ENCODE measurements around the gene CYP2D6. TPM values are rescaled to one million over a fixed set of nuclear protein-coding genes. Genes with fewer than 3 reads are reported as not detected.
A peak's percentile ranks its signal among the peaks of the same experiment; 100 is the strongest.
"Not testable (repeated sequence)": the region's sequence is repeated elsewhere in the genome, so short reads cannot be mapped to it uniquely, and the experiment has no call there.

The CYP2D6 gene
- total RNA-seq (2014; rRNA removed; shearing (Covaris generic)) = not detected in 2 replicates

GRCh38 chr22:42130639-42131431 is at the start of gene CYP2D6:
TSS of gene CYP2D6 (minus strand) at chr22:42130810. CDS start at chr22:42130791, 19 bp downstream.
- DNase-seq (ENCODE audit: low read depth) = not testable (repeated sequence)

- peak; percentile 90 for DNase-seq (ENCODE audit: low read depth)
Measured at GRCh38 chr22:42179616-42180015, 49.0 kb upstream of the CYP2D6 start.

DNA sequence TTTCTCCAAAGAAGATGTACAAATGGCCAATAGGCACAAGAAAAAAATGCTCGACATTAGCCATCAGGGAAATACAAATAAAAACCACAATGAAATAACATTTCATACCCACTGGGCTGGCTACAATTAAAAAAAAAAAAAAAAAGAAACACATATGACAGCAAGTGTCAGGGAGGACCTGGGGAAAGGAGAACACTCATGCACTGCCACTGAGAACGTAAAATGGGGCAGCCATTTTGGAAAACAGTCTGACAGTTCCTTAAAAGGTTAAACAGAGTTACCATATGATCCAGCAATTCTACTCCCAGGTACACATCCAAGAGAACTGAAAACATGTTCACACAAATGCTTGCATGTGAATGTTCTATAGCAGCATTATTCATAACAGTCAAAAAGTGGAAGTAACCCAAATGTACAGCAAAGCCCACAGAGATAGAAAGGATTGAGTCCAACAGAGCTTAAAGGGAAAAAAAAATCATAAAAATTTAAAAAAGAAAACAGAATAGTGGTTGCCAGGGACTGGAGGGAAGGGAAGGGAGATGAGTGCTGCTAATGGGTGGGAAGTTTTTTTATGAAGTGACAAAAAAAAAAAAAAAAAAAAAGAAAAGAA is 48.4 kb upstream of the CYP2D6 start:
- no peak for DNase-seq (ENCODE audit: low read depth)

DNA sequence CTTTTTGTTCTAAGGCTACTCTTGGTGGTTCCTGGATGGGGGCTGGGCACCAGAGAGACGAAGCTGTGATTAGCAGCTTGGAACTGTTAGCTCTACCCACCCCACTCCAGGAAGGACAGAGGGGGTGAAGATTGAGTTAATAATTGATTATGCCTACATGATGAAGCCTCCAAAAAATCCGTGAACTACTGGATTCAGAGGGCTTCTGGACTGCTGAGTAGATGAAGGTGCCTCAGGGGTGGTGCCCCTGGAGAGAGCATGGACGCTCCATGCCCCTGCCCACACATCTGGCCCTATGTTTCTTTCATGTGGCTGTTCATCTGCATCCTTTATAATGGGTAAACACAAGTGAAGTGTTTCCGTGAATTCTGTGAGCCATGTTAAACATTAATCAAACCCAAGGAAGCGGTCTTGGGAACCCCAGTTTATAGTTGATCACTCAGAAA is 47.3 kb upstream of the CYP2D6 start:
- DNase-seq (ENCODE audit: low read depth) = no peak

GRCh38 chr22:42176255-42176915 is 45.8 kb upstream of the CYP2D6 start:
- no peak for DNase-seq (ENCODE audit: low read depth)

- DNase-seq (ENCODE audit: low read depth) = no peak
Measured at GRCh38 chr22:42174062-42174461, 43.5 kb upstream of the CYP2D6 start.

GRCh38 chr22:42173183-42173926 is 42.7 kb upstream of the CYP2D6 start:
- DNase-seq (ENCODE audit: low read depth) = no peak

DNA sequence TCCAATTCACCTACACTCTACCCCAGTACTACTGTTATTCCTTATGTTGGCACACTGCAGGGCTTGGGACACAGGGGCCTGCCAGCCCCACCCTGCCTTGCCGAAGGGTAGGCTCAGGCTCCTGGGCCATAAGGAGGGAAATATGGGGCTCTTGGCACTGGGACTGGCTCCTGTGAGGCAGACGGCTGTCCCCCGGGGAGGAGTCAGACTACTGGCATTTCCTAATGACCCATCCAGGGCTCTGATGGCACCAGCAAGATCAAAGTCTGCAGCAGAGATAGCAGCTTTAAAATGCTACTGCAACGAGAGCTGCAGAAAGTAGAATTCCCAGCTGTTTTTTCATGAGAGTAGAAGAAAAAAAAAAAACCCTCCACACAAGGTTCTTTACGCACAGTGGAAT is 42.2 kb upstream of the CYP2D6 start:
- no peak for DNase-seq (ENCODE audit: low read depth)

- no peak for DNase-seq (ENCODE audit: low read depth)
Measured at GRCh38 chr22:42171946-42172719, 41.5 kb upstream of the CYP2D6 start.

GRCh38 chr22:42171417-42171816 is 40.8 kb upstream of the CYP2D6 start:
- no peak for DNase-seq (ENCODE audit: low read depth)

- no peak for DNase-seq (ENCODE audit: low read depth)
Measured at GRCh38 chr22:42170946-42171345, 40.3 kb upstream of the CYP2D6 start.

GRCh38 chr22:42169055-42169469 is 38.5 kb upstream of the CYP2D6 start:
- peak; percentile 50 for DNase-seq (ENCODE audit: low read depth)

DNA sequence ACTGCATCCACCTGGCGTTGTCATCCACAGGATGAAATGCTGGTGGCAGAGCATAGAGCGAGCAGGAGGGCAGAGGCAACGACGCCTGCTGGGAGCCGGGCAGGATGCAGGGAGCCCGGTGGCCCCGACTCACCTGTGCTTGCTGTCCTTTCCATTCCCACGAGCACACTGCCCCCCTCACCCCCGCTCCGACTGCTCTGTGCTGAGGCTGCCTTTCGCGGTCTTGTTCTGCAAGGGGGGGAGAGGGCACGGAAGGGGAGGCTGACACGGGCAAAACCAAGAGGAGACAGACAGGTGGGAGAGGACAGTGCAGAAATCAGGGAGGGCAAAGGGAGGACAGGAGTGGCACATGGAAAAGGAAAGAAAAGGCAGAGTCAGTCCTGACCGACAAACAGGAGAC is 37.9 kb upstream of the CYP2D6 start:
- no peak for DNase-seq (ENCODE audit: low read depth)

DNA sequence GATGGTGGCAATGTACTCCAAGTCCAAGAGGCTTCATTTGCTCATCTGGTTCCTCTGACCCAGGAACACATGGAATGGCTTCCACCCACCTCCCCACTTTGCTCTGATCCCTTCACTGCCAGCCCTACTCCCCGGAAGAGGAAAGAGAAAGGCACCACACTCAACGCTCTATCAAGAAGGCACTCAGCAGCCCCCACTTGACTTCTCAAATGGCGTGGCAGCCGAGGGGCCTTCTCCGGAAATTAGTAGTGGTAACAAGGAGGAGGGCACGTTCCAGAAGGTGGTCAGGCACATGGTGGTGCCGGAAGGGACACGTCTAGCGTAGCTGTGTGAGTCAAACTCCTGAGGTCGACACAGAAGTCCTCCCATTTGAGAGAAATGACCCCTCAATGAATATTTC is 36.5 kb upstream of the CYP2D6 start:
- DNase-seq (ENCODE audit: low read depth) = no peak

- DNase-seq (ENCODE audit: low read depth) = no peak
Measured at GRCh38 chr22:42164901-42165300, 34.3 kb upstream of the CYP2D6 start.

GRCh38 chr22:42163515-42163914 is 32.9 kb upstream of the CYP2D6 start:
- no peak for DNase-seq (ENCODE audit: low read depth)

GRCh38 chr22:42162728-42163489 is 32.3 kb upstream of the CYP2D6 start:
- no peak for DNase-seq (ENCODE audit: low read depth)

DNA sequence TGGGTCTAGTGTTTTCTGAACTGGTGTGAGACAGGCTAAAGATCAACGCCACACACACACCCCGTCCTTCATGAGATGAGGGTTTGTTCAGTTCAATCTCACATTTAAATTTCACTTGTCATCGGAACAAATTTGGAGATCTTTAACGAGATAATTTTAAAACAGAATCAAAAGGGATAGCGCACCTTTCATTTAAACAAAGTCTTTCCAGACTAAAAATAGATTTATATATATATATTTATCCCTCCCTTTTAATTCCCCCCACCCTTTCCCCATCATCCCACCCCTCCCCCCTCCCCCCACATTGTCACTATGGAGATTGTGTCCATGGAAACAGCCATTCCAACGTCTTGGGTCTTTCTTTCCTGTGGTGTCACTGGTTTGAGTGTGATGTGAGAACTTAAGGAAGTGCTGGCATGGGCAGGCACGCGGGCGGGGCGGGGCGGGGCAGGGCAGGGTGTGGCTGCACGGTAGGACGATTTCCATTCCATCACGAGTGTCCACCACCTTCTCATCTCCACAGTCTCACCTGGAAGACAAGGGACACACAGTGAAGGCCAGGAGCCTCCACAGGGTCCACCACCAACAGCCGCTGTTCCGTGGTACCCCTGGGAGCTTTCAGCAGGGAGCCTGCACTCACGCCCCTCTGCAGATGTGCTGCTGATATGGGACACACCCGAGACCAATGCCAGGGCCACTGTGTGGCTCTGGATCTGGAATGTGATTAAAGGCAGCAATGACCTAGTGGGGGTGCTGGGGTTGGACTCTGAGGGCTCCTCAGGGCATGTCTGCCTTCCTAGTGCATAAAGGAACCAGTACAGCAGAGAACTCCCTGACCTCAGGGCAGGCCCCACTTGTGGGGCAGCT is 30.5 kb upstream of the CYP2D6 start:
- DNase-seq (ENCODE audit: low read depth) = no peak

DNA sequence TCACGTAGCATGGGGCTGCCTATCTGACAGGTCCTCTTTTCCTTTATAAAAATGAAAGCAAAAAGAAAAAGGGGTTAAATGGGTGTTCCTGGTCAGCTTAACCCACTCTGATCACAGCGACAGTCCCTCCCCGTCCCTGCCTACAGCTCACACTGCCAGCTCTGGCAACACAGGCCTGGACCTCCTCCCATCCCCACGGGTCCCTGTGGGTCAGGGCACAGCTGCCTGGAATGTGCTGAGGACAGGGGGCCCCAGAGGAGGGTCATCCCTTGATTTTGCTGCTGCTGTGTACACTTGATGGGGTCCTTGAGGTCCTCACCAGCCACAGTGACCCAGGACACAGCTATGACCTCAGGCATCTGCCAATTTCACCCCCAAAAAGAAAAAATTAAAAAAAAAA is 29.6 kb upstream of the CYP2D6 start:
- DNase-seq (ENCODE audit: low read depth) = no peak

All from M059J (cell line).